ENCODE data around the gene NPRL2. TPM values are rescaled to one million over a fixed set of nuclear protein-coding genes. Genes with fewer than 3 reads are reported as not detected.

NPRL2 gene
- total RNA-seq, 1 experiment from 2014 or later: 20.6 TPM

DNA sequence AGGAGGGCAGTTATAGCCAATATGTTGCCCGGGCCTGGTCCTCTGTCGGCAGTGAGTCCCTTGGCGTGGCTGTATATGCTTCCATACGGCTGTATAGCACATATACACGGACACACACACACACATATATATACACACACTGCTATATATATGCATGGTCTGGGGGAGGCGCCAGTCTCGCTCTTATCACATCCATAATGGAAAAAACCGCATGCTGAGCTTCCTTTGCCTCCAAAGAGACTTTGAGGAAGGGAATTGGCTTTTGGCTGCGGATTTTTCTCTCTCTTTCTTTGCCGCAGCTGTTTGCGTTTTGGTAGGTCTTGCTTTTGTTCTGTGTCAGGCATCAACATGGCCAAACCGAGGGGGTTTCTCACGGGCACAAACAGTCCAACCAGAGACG lies 20.0 kb upstream of the NPRL2 start:
- CTCF ChIA-PET: interaction anchor here (0.6 to 1.6 kb wide), 14 partner anchors 10 to 179 kb away, joined by 3 to 13 read pairs (median 4); partner anchors contain the start of genes CYB561D2 and NPRL2
- Mint-ChIP-seq H3K4me1 (peaks cover 30% of the 10 kb centered on the region), H3K4me3 (no peak overlapping the region), H3K27ac (peak overlapping the region; percentile 77; the same call in 1 of the 2 replicates), H3K27me3 (ENCODE audit: low read depth) (peaks cover 5% of the 10 kb centered on the region; the same call in 1 of the 2 replicates), H3K36me3 (no peaks in the 10 kb centered on the region), H3K9me3 (no peaks in the 10 kb centered on the region)
- POLR2A ChIA-PET: no interaction called here
- ATAC-seq: no peak
- no peak for TF ChIP-seq NFE2L1 (CRISPR knock-in tag; IDR thresholded peaks at IDR 0.05)
- TF ChIP-seq TEAD1 (CRISPR knock-in tag; IDR thresholded peaks at IDR 0.05): no peak
- no peak for TF ChIP-seq ZNF671 (CRISPR knock-in tag; IDR thresholded peaks at IDR 0.05)
- TF ChIP-seq FOXJ3 (CRISPR knock-in tag; IDR thresholded peaks at IDR 0.05; ENCODE audit: borderline replicate concordance): no peak
- TF ChIP-seq NR1H2 (CRISPR knock-in tag; IDR thresholded peaks at IDR 0.05): no peak
- TF ChIP-seq, protein P1, sequence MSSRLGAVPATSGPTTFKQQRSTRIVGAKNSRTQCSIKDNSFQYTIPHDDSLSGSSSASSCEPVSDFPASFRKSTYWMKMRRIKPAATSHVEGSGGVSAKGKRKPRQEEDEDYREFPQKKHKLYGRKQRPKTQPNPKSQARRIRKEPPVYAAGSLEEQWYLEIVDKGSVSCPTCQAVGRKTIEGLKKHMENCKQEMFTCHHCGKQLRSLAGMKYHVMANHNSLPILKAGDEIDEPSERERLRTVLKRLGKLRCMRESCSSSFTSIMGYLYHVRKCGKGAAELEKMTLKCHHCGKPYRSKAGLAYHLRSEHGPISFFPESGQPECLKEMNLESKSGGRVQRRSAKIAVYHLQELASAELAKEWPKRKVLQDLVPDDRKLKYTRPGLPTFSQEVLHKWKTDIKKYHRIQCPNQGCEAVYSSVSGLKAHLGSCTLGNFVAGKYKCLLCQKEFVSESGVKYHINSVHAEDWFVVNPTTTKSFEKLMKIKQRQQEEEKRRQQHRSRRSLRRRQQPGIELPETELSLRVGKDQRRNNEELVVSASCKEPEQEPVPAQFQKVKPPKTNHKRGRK (CRISPR knock-in tag; IDR thresholded peaks at IDR 0.05; ENCODE audit: borderline replicate concordance): no peak
- TF ChIP-seq MYBL2 (CRISPR knock-in tag; IDR thresholded peaks at IDR 0.05): no peak
- TF ChIP-seq EMX1 (CRISPR knock-in tag; IDR thresholded peaks at IDR 0.05): no peak
- no peak for TF ChIP-seq KAT7 (CRISPR knock-in tag; IDR thresholded peaks at IDR 0.05; ENCODE audit: borderline replicate concordance)
- TF ChIP-seq ATF1 (CRISPR knock-in tag; IDR thresholded peaks at IDR 0.05): no peak
- TF ChIP-seq OVOL2 (CRISPR knock-in tag; IDR thresholded peaks at IDR 0.05; ENCODE audit: borderline replicate concordance): no peak
- no peak for TF ChIP-seq NFATC4 (CRISPR knock-in tag; IDR thresholded peaks at IDR 0.05)
- TF ChIP-seq JAZF1 (CRISPR knock-in tag; IDR thresholded peaks at IDR 0.05): no peak
- TF ChIP-seq MXD4 (CRISPR knock-in tag; IDR thresholded peaks at IDR 0.05; ENCODE audit: borderline replicate concordance): no peak
- TF ChIP-seq ZNF232 (CRISPR knock-in tag; IDR thresholded peaks at IDR 0.05): no peak
- TF ChIP-seq SMAD3 (CRISPR knock-in tag; IDR thresholded peaks at IDR 0.05; ENCODE audit: borderline replicate concordance): no peak
- no peak for TF ChIP-seq NR3C1 (CRISPR knock-in tag; conservative IDR thresholded peaks at IDR 0.05; ENCODE audit: low read depth)
- no peak for TF ChIP-seq SOX15 (CRISPR knock-in tag; IDR thresholded peaks at IDR 0.05)
- TF ChIP-seq, protein P2, sequence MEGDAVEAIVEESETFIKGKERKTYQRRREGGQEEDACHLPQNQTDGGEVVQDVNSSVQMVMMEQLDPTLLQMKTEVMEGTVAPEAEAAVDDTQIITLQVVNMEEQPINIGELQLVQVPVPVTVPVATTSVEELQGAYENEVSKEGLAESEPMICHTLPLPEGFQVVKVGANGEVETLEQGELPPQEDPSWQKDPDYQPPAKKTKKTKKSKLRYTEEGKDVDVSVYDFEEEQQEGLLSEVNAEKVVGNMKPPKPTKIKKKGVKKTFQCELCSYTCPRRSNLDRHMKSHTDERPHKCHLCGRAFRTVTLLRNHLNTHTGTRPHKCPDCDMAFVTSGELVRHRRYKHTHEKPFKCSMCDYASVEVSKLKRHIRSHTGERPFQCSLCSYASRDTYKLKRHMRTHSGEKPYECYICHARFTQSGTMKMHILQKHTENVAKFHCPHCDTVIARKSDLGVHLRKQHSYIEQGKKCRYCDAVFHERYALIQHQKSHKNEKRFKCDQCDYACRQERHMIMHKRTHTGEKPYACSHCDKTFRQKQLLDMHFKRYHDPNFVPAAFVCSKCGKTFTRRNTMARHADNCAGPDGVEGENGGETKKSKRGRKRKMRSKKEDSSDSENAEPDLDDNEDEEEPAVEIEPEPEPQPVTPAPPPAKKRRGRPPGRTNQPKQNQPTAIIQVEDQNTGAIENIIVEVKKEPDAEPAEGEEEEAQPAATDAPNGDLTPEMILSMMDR (IDR thresholded peaks at IDR 0.05): no peak
- no peak for DNase-seq (ENCODE audit: low spot score)

DNA sequence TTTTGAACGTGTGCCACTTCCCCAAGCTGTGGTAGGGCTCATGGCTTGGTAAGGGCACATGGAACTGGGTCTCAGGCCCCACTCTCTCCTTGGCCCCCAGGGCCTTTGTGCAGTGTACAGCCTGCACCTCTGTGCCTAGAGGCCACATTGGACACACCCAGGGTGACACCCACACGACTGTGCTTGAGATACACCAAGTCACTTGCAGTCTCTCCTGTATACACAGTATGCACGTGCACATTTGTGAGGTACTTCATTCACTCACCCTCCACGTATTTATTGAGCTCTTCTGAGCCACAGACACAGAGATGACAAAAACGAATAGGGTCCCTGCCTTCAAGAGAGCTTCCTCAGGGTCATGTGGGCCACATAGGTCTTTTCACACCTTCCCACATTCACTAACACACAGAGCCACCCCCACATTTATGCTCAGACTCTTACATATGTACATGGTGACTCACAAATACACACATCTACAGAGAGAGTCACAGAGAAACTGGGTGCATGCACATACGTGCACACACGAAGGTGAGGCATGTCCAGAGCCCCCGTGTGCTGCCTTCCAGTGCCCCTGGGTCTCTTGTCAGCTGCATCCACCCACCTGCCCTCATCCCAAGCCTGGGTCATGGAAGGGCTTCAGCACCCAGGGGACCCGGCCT lies 18.6 kb upstream of the NPRL2 start:
- Mint-ChIP-seq H3K4me3 (no peak overlapping the region), H3K36me3 (no peaks in the 10 kb centered on the region), H3K9me3 (no peaks in the 10 kb centered on the region), H3K27me3 (ENCODE audit: low read depth) (peaks cover 10% of the 10 kb centered on the region), H3K4me1 (peaks cover 25% of the 10 kb centered on the region), H3K27ac (peak overlapping the region; percentile 76; the same call in 1 of the 2 replicates)
- no peak for DNase-seq (ENCODE audit: low spot score)
- no peak for ATAC-seq
- POLR2A ChIA-PET: interaction anchor here (1.0 kb wide), 1 partner anchor 10 kb away, joined by 3 read pairs; no protein-coding TSS in a partner anchor
- CTCF ChIA-PET: interaction anchor here (0.5 to 1.8 kb wide), 5 partner anchors 12 to 181 kb away, joined by 3 to 6 read pairs (median 5); no protein-coding TSS in a partner anchor
- no peak for TF ChIP-seq ATF1 (CRISPR knock-in tag; IDR thresholded peaks at IDR 0.05)
- TF ChIP-seq ZNF671 (CRISPR knock-in tag; IDR thresholded peaks at IDR 0.05): no peak
- no peak for TF ChIP-seq JUN (CRISPR knock-in tag; IDR thresholded peaks at IDR 0.05)
- TF ChIP-seq HMGA2 (CRISPR knock-in tag; IDR thresholded peaks at IDR 0.05): no peak
- no peak for TF ChIP-seq FOXJ3 (CRISPR knock-in tag; IDR thresholded peaks at IDR 0.05; ENCODE audit: borderline replicate concordance)
- TF ChIP-seq ZNF138 (CRISPR knock-in tag; conservative IDR thresholded peaks at IDR 0.05): no peak
- TF ChIP-seq RELA (CRISPR knock-in tag; IDR thresholded peaks at IDR 0.05; ENCODE audit: borderline replicate concordance): no peak
- TF ChIP-seq, protein P3, sequence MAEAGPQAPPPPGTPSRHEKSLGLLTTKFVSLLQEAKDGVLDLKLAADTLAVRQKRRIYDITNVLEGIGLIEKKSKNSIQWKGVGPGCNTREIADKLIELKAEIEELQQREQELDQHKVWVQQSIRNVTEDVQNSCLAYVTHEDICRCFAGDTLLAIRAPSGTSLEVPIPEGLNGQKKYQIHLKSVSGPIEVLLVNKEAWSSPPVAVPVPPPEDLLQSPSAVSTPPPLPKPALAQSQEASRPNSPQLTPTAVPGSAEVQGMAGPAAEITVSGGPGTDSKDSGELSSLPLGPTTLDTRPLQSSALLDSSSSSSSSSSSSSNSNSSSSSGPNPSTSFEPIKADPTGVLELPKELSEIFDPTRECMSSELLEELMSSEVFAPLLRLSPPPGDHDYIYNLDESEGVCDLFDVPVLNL (CRISPR knock-in tag; IDR thresholded peaks at IDR 0.05; ENCODE audit: borderline replicate concordance, low read depth): no peak
- TF ChIP-seq, protein P4, sequence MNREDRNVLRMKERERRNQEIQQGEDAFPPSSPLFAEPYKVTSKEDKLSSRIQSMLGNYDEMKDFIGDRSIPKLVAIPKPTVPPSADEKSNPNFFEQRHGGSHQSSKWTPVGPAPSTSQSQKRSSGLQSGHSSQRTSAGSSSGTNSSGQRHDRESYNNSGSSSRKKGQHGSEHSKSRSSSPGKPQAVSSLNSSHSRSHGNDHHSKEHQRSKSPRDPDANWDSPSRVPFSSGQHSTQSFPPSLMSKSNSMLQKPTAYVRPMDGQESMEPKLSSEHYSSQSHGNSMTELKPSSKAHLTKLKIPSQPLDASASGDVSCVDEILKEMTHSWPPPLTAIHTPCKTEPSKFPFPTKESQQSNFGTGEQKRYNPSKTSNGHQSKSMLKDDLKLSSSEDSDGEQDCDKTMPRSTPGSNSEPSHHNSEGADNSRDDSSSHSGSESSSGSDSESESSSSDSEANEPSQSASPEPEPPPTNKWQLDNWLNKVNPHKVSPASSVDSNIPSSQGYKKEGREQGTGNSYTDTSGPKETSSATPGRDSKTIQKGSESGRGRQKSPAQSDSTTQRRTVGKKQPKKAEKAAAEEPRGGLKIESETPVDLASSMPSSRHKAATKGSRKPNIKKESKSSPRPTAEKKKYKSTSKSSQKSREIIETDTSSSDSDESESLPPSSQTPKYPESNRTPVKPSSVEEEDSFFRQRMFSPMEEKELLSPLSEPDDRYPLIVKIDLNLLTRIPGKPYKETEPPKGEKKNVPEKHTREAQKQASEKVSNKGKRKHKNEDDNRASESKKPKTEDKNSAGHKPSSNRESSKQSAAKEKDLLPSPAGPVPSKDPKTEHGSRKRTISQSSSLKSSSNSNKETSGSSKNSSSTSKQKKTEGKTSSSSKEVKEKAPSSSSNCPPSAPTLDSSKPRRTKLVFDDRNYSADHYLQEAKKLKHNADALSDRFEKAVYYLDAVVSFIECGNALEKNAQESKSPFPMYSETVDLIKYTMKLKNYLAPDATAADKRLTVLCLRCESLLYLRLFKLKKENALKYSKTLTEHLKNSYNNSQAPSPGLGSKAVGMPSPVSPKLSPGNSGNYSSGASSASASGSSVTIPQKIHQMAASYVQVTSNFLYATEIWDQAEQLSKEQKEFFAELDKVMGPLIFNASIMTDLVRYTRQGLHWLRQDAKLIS (CRISPR knock-in tag; IDR thresholded peaks at IDR 0.05; ENCODE audit: borderline replicate concordance): no peak
- TF ChIP-seq, protein P5, sequence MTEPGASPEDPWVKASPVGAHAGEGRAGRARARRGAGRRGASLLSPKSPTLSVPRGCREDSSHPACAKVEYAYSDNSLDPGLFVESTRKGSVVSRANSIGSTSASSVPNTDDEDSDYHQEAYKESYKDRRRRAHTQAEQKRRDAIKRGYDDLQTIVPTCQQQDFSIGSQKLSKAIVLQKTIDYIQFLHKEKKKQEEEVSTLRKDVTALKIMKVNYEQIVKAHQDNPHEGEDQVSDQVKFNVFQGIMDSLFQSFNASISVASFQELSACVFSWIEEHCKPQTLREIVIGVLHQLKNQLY (CRISPR knock-in tag; IDR thresholded peaks at IDR 0.05): no peak

Measured in WTC11 (cell line).